Adipose tissue (tissue), 3 donors: ENCODE measurements around the gene CHN1. TPM values are rescaled to one million over a fixed set of nuclear protein-coding genes. Genes with fewer than 3 reads are reported as not detected.

ENCODE experiments used
- H3K27ac ChIP-seq: one replicate; pipeline ENCODE4 v1.5.1; 2013; ENCODE audit warnings: low read depth, low read length
- WGBS, 3 donors: extraction: QIAGEN DNeasy Blood & Tissue Kit; methylation state at CpG; one replicate each; pipeline ENCODE4 v1.1.7; 2013; 5-methylcytosine and 5-hydroxymethylcytosine counted together
- polyA plus RNA-seq, 3 donors: library from polyadenylated mRNA; stranded (reverse); fragments of 200-250 nt; gene quantifications; one replicate each; pipeline ENCODE4 v1.2.3, GENCODE V29; 2013
- donor health status: healthy with polysubstance abuse.
- donor health status: Bipolar disorder and iron deficiency.
- donor health status: healthy.

CHN1 gene
- polyA plus RNA-seq, 3 donors = 3.0 to 11.1 (median 7.3) TPM

DNA sequence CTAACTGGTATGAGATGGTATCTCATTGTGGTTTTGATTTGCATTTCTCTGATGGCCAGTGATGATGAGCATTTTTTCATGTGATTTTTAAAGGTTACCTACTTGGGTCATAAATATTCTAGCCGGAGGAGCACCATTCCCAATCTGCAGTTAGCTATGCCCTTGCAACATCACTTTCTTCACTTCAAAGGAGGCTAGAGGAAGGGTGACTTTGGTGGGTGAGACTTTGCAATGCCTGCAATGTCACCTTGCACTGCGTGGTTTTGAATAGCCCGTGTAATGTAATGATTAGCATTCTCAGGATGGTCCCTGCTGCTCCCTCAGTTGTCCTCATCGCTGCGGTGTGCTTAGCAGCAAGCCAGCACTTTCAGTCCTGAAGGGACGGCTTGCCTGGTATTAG is 184.8 kb downstream of the CHN1 start:
- WGBS, 3 donors = 87 to 94% (median 89%) methylated on average over 6 of the region's 6 CpGs
- no peak overlapping the region for H3K27ac ChIP-seq

DNA sequence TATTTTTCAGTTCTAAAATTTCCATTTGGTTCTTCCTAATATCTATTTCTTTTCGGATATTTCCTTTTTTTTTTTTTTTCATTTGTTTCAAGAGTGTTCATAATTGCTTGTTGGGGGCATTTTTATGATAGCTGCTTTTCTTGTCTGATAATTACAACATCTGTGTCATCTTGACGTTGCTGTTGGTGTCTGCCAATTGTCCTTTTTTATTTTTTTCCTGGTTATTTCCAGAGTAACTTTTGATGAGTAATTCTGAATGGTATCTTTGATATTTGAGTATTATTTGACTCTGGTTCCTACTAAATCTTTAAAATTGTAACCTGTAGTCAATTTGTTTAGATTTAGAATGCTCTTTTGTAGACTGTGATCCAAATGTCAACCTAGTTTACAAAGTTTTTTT is 189.7 kb downstream of the CHN1 start:
- WGBS, 3 donors = 0 to 42% (median 40%) methylated on average over 2 of the region's 2 CpGs

GRCh38 chr2:174812037-174812436 is 193.1 kb downstream of the CHN1 start:
- H3K27ac ChIP-seq = no peak overlapping the region
- WGBS, 3 donors = 96 to 99% (median 99%) methylated on average over 7 of the region's 7 CpGs

More for the DNA sequence above, 189.7 kb downstream of the CHN1 start:
- no peak overlapping the region for H3K27ac ChIP-seq

DNA sequence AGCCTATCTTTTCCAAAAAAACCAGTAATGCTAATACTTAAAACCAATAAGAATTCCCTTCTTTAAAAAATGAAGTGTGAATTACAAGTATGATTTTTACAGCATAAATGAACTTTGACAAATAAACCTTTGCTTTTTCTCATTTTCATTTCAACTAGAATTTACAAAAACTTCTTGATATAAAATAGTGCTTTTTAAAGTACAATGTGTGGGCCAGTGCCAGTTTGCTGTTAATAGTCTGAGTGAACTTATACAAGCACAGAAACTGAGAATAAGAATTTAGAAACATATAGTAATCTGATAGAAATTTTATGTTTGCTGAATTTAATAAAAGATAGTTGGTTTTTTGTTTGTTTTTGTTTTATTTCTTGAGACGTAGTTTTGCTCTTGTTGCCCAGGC is 197.2 kb downstream of the CHN1 start:
- 72 to 80% (median 79%) methylated on average over 1 of the region's 1 CpG for WGBS, 3 donors
- H3K27ac ChIP-seq = no peak overlapping the region

GRCh38 chr2:174805803-174806202 is 199.4 kb downstream of the CHN1 start:
- 58 to 88% (median 63%) methylated on average over 1 of the region's 1 CpG for WGBS, 3 donors
- H3K27ac ChIP-seq = no peak overlapping the region

DNA sequence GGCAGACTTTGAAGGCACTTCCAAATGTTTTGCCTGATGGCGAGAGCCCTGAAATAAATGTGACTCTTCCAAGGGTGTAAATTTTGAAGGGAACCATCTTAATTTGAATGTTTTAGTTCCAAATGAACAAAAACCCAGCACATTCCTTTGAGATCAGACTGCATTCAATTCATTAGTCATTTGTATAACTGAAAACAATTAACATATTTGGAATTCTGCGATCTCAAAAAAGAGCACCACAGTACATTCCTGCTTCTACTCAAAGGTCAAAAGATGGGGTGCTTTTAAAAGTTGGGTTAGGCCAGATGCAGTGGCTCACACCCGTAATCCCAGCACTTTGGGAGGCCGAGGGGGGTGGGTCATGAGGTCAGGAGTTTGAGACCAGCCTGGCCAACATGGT is 202.7 kb downstream of the CHN1 start:
- 92 to 93% (median 92%) methylated on average over 4 of the region's 4 CpGs for WGBS, 3 donors
- H3K27ac ChIP-seq = no peak overlapping the region

DNA sequence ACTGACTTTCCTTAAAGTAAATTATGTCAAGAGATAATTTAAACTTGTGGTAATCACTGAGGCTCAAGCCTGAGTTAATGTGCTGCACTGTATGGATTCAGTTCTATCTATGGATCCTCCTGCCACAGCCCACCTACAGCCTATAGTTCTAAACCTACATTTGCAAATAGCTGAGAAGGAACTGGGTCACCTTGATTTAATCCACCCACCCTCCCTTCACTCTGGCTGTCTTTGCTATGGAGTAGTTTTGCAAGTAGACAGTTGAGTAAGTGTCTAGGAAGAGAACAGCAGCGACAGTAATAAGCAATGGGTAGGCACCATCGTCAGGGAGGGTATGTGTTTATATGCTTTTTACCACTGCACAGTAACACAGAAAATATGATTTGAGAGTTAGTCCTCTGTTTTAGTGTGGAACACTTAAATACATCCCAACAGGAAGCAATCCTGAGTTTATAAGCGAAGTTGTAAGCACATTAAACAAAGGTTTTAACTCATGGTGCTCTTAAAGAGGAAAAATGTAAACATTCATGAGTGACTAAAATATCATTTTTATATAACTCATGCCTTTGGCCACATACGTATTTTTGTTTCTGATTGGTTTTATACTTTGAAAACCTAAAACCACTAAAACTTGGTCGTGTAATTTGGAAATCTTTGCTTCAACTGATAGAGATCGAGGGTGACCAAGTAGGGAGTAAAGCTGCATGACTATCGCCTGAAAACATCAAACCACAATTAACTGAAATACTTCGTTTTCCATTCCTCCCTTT is 204.6 kb downstream of the CHN1 start:
- 87 to 91% (median 91%) methylated on average over 8 of the region's 8 CpGs for WGBS, 3 donors
- H3K27ac ChIP-seq = no peak overlapping the region

GRCh38 chr2:174798801-174799200 is 206.4 kb downstream of the CHN1 start:
- H3K27ac ChIP-seq = no peak overlapping the region
- WGBS, 3 donors = 43 to 93% (median 86%) methylated on average over 1 of the region's 1 CpG

- no peak overlapping the region for H3K27ac ChIP-seq
- WGBS, 3 donors = 57 to 80% (median 66%) methylated on average over 1 of the region's 1 CpG
Measured at GRCh38 chr2:174797781-174798276, 207.4 kb downstream of the CHN1 start.

- H3K27ac ChIP-seq = no peak overlapping the region
Measured at GRCh38 chr2:174796319-174796771, 208.8 kb downstream of the CHN1 start.

GRCh38 chr2:174794851-174795374 is 210.3 kb downstream of the CHN1 start:
- 88 to 91% (median 89%) methylated on average over 3 of the region's 3 CpGs for WGBS, 3 donors
- no peak overlapping the region for H3K27ac ChIP-seq

- 59 to 71% (median 67%) methylated on average over 7 of the region's 7 CpGs for WGBS, 3 donors
- H3K27ac ChIP-seq = no peak overlapping the region
Measured at GRCh38 chr2:174792309-174793025, 212.7 kb downstream of the CHN1 start.

GRCh38 chr2:174791746-174792280 is 213.4 kb downstream of the CHN1 start:
- 78 to 83% (median 79%) methylated on average over 7 of the region's 7 CpGs for WGBS, 3 donors
- H3K27ac ChIP-seq = no peak overlapping the region

GRCh38 chr2:174791020-174791419 is 214.2 kb downstream of the CHN1 start:
- 67 to 90% (median 75%) methylated on average over 8 of the region's 8 CpGs for WGBS, 3 donors
- no peak overlapping the region for H3K27ac ChIP-seq

DNA sequence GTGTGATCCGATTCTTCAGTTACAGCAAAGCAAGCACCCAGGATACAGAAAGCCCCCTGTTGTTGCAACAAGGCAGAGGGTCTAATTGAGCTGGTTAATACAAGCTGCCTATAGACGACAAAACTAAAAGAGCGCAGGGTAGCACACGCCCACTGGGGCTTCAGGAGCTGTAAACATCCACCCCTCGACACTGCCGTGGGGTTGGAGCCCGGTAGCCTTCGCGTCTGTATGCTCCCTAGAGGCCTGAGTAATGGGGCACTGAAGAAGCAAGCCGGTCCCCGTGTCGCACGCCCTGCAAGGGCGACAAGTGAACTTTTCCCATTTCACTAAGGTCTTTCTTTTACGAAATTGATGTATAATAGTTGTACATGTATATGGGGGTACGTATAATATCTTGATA is 216.2 kb downstream of the CHN1 start:
- H3K27ac ChIP-seq = no peak overlapping the region
- WGBS, 3 donors = 84 to 91% (median 89%) methylated on average over 16 of the region's 16 CpGs

- 52 to 68% (median 63%) methylated on average over 13 to 15 of the region's 15 CpGs for WGBS, 3 donors
- no peak overlapping the region for H3K27ac ChIP-seq
Measured at GRCh38 chr2:174788291-174788929, 216.8 kb downstream of the CHN1 start.

- no peak overlapping the region for H3K27ac ChIP-seq
- 76 to 85% (median 81%) methylated on average over 5 of the region's 5 CpGs for WGBS, 3 donors
Measured at GRCh38 chr2:174787487-174788205, 217.5 kb downstream of the CHN1 start.

- no peak overlapping the region for H3K27ac ChIP-seq
- 73 to 83% (median 77%) methylated on average over 8 of the region's 8 CpGs for WGBS, 3 donors
Measured at GRCh38 chr2:174786066-174786725, 219.0 kb downstream of the CHN1 start.
